ENCODE measurements around the gene CDH13.
A peak's percentile ranks its signal among the peaks of the same experiment; 100 is the strongest.

CDH13 gene

DNA sequence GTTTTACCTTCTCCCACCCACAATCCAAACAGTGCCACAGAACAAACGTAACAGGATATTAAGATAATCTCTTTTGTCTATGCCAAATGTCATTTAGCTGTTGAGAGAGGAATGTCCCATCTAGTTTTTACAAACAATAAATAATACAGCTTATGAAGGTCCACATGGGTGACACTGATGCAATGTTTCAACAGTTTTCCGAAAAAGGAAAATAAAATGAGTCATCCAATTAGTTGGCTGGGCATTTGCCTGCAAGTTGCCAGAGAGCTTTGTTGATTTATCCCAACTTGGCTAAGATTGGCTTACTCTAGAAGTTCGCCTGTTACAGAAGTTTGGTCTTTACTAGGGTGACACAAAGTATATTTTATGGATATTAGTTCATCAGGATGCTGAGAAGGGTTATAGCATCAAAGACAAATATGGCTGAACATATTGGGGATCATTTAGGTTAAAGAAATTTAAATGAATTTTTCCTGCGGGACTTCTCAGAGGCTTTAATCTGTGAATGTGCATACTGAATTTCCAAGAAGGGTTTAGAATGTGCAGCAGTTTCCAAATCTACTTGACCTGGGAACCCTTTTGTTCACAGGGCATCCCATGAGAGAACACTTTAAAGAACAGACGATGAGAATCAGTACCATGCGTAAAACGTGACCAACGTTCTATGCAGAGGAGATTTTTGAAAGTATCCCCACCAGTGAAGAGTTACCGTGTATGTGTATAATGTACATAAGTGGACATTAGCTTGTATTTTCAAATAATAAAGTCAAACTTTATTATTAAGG lies 73.1 kb downstream of the CDH13 start:
- no peak for DNase-seq

- DNase-seq = no peak
These were observed 73.9 kb downstream of the CDH13 start for GRCh38 chr16:82700541-82701235.

- DNase-seq = no peak
These were observed 74.7 kb downstream of the CDH13 start for GRCh38 chr16:82701442-82701955.

GRCh38 chr16:82703161-82703560 lies 76.4 kb downstream of the CDH13 start:
- DNase-seq = no peak

DNA sequence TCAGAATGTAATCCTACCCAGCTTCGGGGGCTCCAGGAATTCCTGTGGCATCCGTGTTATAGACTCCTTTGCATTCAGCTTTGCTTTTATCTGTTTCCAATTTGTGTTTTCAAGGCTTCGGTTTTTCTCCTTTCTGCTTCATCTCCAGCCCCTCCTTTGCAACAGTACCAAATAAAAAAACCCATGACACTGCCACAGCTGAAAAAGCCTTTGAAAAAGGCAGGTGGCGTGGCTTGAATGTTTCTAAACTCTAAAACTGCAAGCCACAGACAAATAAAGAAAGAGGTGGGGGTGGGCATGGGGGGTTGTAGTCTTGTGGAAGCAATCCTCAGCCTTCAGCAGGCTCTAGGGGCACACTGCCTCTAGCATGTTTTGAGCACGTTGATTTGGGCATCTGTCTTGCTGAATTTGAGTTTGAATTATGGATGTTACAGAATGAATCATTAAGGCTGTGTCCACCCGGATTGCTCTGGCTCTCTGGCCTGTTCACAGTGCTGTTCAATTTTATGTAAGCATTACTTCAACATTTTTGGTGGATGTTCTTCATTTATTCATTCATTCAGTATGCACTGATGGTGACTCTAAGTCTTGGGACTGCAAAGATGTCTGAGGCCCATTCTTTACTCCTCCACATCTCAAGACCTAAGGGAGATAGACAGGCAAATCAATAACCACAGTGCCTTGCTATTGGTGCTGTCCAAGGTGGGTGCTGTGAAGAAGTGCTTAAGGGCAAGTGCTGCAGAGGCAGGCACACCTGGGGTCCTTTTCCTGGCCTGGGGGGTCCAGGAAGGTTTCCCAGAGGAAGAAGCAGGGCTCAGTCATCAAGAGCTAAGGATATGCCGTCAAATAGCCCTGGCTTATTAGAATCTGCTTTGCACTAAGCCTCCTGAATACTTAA lies 77.4 kb downstream of the CDH13 start:
- DNase-seq = no peak

DNA sequence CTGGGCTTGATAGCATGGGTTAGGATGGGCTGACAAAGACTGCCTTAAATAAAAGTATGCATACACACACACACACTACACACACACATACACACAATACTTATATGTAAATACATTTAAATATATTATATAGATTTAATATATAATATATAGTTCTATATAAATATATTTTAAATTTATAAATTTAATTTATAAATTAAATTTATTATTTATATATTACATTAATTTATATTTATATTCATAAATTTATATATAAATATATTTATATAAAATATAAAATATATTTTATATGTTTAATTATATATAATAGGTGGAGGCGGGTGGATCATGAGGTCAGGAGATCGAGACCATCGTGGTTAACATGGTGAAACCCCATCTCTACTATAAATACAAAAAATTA lies 83.2 kb downstream of the CDH13 start:
- DNase-seq = no peak

- no peak for DNase-seq
These were observed 87.0 kb downstream of the CDH13 start for GRCh38 chr16:82713778-82714177.

- no peak for DNase-seq
These were observed 88.4 kb downstream of the CDH13 start for GRCh38 chr16:82715160-82715559.

- no peak for DNase-seq
These were observed 89.1 kb downstream of the CDH13 start for GRCh38 chr16:82715833-82716232.

DNA sequence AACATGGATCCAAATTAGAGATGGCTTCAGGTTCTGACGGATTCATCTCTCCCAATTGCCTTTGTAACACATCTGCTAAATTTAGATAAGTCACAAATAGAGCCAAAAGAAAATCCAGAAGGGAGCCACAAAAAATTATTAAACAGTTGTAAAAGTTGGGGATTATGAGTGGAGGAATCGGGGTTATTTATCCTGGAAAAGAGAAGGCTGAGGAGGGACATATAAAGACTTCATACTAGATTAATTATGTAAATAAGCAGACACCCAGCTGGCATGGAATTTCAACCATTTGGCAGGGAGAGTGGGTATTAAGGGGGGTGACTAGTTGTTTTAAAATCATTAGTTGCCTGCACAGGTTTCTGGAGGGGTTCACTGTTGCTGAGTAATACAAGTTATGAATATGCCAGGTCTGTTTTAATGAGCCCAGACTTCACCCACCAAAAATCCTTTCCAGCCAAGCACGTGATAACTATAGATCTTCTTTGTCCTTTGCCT lies 89.6 kb downstream of the CDH13 start:
- no peak for DNase-seq

DNA sequence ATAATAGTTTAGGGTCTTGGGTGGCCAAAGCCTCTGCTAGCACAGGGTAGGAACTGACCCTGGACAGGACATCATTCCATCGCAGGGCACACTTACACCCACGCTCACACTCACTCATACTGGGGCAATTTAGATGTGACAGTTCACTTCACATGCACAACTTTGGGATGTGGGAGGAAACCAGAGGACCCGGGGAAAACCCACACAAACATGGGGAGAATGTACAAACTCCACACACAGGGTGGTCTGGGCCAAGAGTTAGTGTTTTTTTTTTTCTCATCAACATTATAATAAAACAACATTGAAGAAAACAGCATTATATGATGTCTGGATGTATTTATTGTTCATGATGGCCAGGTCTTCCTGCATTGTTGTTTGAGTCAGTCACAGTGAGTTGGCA lies 93.6 kb downstream of the CDH13 start:
- DNase-seq = no peak

DNA sequence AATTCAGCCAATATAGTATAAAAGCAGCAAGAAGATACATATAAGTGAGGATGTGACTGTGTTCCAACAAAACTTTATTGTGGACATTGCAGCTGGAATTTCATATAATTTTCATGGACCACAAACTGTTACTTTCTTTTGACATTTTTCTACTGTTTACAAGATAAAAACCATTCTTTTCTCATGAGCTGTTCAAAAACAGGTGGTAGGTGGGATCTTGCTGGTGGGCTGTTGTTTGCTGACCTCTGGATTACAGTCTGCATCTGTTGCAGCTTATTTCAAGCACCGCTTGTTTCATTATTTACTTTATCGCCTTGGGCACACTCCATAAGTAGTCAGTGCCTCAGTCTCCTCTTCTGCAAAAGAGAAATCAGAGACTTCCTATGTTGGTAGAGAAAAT lies 99.5 kb downstream of the CDH13 start:
- no peak for DNase-seq

DNA sequence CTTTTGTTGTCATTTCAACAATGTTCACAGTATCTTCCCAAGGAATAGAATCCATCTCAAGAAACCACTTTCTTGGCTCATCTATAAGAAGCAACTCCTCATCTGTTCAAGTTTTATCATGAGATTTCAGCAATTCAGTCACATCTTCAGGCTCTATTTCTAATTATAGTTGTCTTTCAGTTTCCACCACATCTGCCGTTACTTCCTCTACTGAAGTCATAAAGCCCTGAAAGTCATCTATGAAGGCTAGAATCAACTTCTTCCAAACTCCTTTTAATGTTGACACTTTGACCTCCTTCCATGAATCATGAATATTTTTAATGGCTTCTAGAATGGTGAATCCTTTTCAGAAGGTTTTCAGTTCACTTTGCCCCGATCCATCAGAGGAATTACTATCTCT lies 102.1 kb downstream of the CDH13 start:
- no peak for DNase-seq

GRCh38 chr16:82730901-82731300 lies 104.1 kb downstream of the CDH13 start:
- DNase-seq = no peak

DNA sequence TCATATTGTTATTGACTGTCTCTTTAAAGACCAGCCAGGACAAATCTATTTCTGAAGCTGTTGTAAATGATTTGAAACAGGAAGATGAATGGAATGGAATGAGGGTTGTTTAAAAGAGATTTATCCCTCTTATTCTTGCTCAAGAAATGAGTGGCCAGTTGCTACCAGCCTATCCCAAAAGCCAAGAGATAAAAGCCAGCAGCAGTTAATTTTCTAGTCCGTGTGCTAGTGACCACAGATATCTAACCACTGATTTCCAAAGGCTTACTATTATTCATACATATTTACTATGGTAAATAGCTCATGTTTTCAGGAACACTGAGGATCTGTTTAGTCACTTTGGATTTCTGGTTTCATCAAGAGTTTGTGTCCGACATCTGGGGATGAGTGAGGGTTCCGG lies 105.7 kb downstream of the CDH13 start:
- no peak for DNase-seq

DNA sequence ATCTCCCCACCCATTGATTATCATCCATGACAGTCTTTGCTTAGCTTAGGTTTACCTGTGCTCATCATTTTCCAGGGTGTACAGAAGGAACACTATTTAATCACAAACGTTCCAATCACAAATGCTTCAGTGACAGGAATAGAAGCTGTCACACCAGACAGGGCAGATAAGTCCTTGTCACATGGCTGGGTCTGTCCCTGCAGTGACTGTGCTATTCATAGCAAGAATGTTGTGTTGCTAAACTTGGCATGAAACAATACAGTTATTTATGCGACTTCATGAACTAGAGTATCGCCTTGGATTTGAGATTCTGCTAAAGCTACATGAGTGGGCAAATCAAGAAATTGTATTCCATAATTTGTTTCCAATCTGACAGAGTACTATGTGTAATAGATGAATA lies 108.4 kb downstream of the CDH13 start:
- no peak for DNase-seq

- DNase-seq = no peak
These were observed 108.9 kb downstream of the CDH13 start for GRCh38 chr16:82735673-82736091.

GRCh38 chr16:82736224-82736623 lies 109.5 kb downstream of the CDH13 start:
- no peak for DNase-seq

GRCh38 chr16:82738699-82739098 lies 111.9 kb downstream of the CDH13 start:
- DNase-seq = no peak

- DNase-seq = no peak
These were observed 114.4 kb downstream of the CDH13 start for GRCh38 chr16:82741073-82741615.

DNA sequence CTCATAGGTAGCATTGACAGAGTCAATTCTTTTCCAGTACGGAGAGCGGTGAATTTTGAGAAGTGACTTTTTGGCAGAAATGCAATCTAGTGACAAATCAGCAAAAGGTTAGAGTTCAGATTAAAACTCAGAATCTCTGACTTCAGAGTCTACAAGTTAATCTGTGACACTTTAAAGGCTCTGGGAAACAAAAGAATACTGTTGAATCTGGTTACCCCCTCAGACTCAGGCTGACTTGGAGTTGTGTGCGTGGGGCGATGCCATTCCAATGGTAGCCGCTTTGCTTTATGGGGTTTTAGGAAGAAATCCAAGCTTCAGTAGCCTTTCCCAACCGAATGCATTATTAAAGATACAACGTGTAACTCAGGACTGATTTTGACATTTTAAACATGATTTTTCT lies 118.2 kb downstream of the CDH13 start:
- DNase-seq = no peak

GRCh38 chr16:82748026-82748425 lies 121.3 kb downstream of the CDH13 start:
- DNase-seq = peak in 1 of 2 donors; percentile 5

- DNase-seq = no peak
These were observed 123.3 kb downstream of the CDH13 start for GRCh38 chr16:82750068-82750467.

Measured in CD4-positive, alpha-beta T cell treated with Interferon alpha-2 for 1 hour (primary cell).